K562 (cell line): Measurements from ENCODE around the gene RABGAP1L. TPM values are rescaled to one million over a fixed set of nuclear protein-coding genes. Genes with fewer than 3 reads are reported as not detected.

Experiments
- ATF1 ChIP-seq, 2 experiments: fragments of 450-650 bp in 1 of 2; IDR thresholded peaks; 2 replicates each; pipeline ENCODE4 v1.6.1; 2016; ENCODE audit warnings: missing compliant biosample characterization in 1 of 2, missing genetic modification characterization in 1 of 2
- CGGBP1 ChIP-seq: fragments of 250-450 bp; sonication (Bioruptor Pico); IDR thresholded peaks from 2 replicates; pipeline ENCODE4 v1.9.0; 2021; ENCODE audit warnings: mild to moderate bottlenecking
- GABPB2 ChIP-seq: fragments of 250-450 bp; sonication (Bioruptor Pico); conservative IDR thresholded peaks from 2 replicates; pipeline ENCODE4 v1.5.1; 2021; ENCODE audit warnings: mild to moderate bottlenecking
- HIVEP1 ChIP-seq: fragments of 250-450 bp; sonication (Bioruptor Pico); IDR thresholded peaks from 2 replicates; pipeline ENCODE4 v1.4.0; 2020; ENCODE audit warnings: mild to moderate bottlenecking
- MTF1 ChIP-seq: fragments of 250-450 bp; sonication (Bioruptor Pico); IDR thresholded peaks from 2 replicates; pipeline ENCODE4 v1.9.0; 2021; ENCODE audit warnings: moderate library complexity, mild to moderate bottlenecking, inconsistent platforms, borderline replicate concordance
- NR0B1 ChIP-seq: fragments of 450-650 bp; IDR thresholded peaks from one replicate; pipeline ENCODE4 v1.6.1; 2018; ENCODE audit warnings: mild to moderate bottlenecking, moderate library complexity; ENCODE audit not compliant: partially characterized antibody
- NR2C2 ChIP-seq, 2 experiments: fragments of 200-800 bp in 1 of 2; sonication (Bioruptor generic) in 1 of 2; sonication (generic) in 1 of 2; formaldehyde crosslinking in 1 of 2; IDR thresholded peaks; 2 replicates each; pipeline versions ENCODE4 v1.6.1 to v1.8.0; 2016 to 2022; ENCODE audit warnings: mild to moderate bottlenecking in 1 of 2, missing compliant biosample characterization in 1 of 2, missing genetic modification characterization in 1 of 2, missing genetic modification reagents in 1 of 2
- PHF8 ChIP-seq: fragments of 200-600 bp; sonication (generic); IDR thresholded peaks from 2 replicates; pipeline ENCODE4 v1.6.1; 2012; ENCODE audit warnings: mixed run types, mild to moderate bottlenecking, inconsistent platforms, low read length, moderate library complexity, borderline replicate concordance
- POLR3A ChIP-seq: IDR thresholded peaks from 2 replicates; pipeline ENCODE4 v1.6.1; 2011; ENCODE audit warnings: borderline replicate concordance, mild to moderate bottlenecking, moderate library complexity; ENCODE audit not compliant: insufficient read length, insufficient read depth; ENCODE audit errors: extremely low read depth
- RBM34 ChIP-seq: fragments of 200-400 bp; formaldehyde crosslinking; IDR thresholded peaks from 2 replicates; pipeline ENCODE4 v1.6.1; 2018; ENCODE audit warnings: low read length, borderline replicate concordance; ENCODE audit not compliant: insufficient read depth
- SIN3A ChIP-seq, 2 experiments: fragments of 150-350 bp in 1 of 2; IDR thresholded peaks; 2 replicates each; pipeline ENCODE4 v1.6.1; 2011 to 2016; ENCODE audit warnings: borderline replicate concordance in 2 of 2, low read depth in 2 of 2, low read length in 2 of 2, mild to moderate bottlenecking in 2 of 2, moderate library complexity in 2 of 2; ENCODE audit not compliant: control insufficient read depth in 1 of 2
- ZNF184 ChIP-seq: sonication (generic); formaldehyde crosslinking; IDR thresholded peaks from 2 replicates; pipeline ENCODE4 v1.5.0; 2020; ENCODE audit warnings: missing genetic modification reagents
- ZNF518B ChIP-seq: fragments of 250-450 bp; sonication (Bioruptor Pico); IDR thresholded peaks from 2 replicates; pipeline ENCODE4 v1.5.0; 2021; ENCODE audit warnings: mild to moderate bottlenecking, moderate library complexity
- ZNF668 ChIP-seq: fragments of 250-450 bp; sonication (Bioruptor Pico); IDR thresholded peaks from 2 replicates; pipeline ENCODE4 v1.8.0; 2022; ENCODE audit warnings: mild to moderate bottlenecking, inconsistent platforms
- ZNF75A ChIP-seq: fragments of 450-650 bp; formaldehyde crosslinking; IDR thresholded peaks from 2 replicates; pipeline ENCODE4 v1.4.0; 2020; ENCODE audit warnings: mild to moderate bottlenecking
- polyA plus RNA-seq, 8 experiments: library from polyadenylated mRNA; depleted of rRNA in 4 of 8; stranded (reverse) in 5 of 8; unstranded in 3 of 8; fragments of >200 nt; fragmentation: Nextera tagmentation in 2 of 8; fragmentation: Illumina TruSeq in 1 of 8; extraction: Ambion mirVana in 2 of 8; extraction: Trizol in 1 of 8; gene quantifications; 2 replicates each; pipeline versions ENCODE4 v1.2.1 to v1.2.3, GENCODE V29; 2011 to 2014; ENCODE audit warnings: inconsistent platforms in 1 of 8, missing spikeins in 1 of 8
- total RNA-seq, 7 experiments: library from RNA; depleted of rRNA in 6 of 7; stranded (reverse); fragments of >200 nt in 6 of 7; fragmentation: Illumina TruSeq in 2 of 7; extraction: Trizol in 2 of 7; gene quantifications; 2 replicates each; pipeline versions ENCODE4 v1.2.1 to v1.2.3, GENCODE V29; 2011 to 2021; ENCODE audit warnings: low replicate concordance in 1 of 7
- TF ChIP-seq, protein P1 (sequence below): fragments of 450-650 bp; formaldehyde crosslinking; IDR thresholded peaks from 2 replicates; pipeline ENCODE4 v1.4.0; 2020; ENCODE audit warnings: mild to moderate bottlenecking, mixed read lengths
- TF ChIP-seq, protein P2 (sequence below): fragments of 450-650 bp; formaldehyde crosslinking; IDR thresholded peaks from 2 replicates; pipeline ENCODE4 v1.4.0; 2020; ENCODE audit warnings: mild to moderate bottlenecking, moderate library complexity

Gene RABGAP1L
- total and polyA plus RNA-seq, 9 of the 15 experiments (the other 6 are each of a cell fraction or from before 2014, with no cell fraction given) = 16.5 to 44.9 (median 26.7) TPM

- TF ChIP-seq, protein P1, sequence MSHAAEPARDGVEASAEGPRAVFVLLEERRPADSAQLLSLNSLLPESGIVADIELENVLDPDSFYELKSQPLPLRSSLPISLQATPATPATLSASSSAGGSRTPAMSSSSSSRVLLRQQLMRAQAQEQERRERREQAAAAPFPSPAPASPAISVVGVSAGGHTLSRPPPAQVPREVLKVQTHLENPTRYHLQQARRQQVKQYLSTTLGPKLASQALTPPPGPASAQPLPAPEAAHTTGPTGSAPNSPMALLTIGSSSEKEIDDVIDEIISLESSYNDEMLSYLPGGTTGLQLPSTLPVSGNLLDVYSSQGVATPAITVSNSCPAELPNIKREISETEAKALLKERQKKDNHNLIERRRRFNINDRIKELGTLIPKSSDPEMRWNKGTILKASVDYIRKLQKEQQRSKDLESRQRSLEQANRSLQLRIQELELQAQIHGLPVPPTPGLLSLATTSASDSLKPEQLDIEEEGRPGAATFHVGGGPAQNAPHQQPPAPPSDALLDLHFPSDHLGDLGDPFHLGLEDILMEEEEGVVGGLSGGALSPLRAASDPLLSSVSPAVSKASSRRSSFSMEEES = peak; percentile 86
- TF ChIP-seq SIN3A (IDR thresholded peaks at IDR 0.05; ENCODE audit: borderline replicate concordance in 2 of 2, control insufficient read depth in 1 of 2, low read depth in 2 of 2, low read length in 2 of 2) (peak in 1 of 2 experiments; percentile 85; a peak in 2 of 4 replicates), ZNF668 (CRISPR knock-in tag) (no peak), POLR3A (no peak), HIVEP1 (no peak), MTF1 (CRISPR knock-in tag) (no peak), RBM34 (no peak), ZNF75A (0 out of 2 replicates have a peak, but pooled peaks have one; percentile 44), ATF1 (CRISPR knock-in tag; IDR thresholded peaks at IDR 0.05) (peak; percentile 89; the same call in 1 of the 2 replicates), ATF1 (tag; IDR thresholded peaks at IDR 0.05) (peak; percentile 100), NR2C2 (CRISPR knock-in tag; IDR thresholded peaks at IDR 0.05) (peak; percentile 67), NR2C2 (tag; IDR thresholded peaks at IDR 0.05) (peak; percentile 96), CGGBP1 (CRISPR knock-in tag) (peak; percentile 90), ZNF184 (CRISPR knock-in tag) (no peak), ZNF518B (no peak; the same call in 1 of the 2 replicates), PHF8 (peak; percentile 96), NR0B1 (no peak), GABPB2 (CRISPR knock-in tag) (no peak)
- TF ChIP-seq, protein P2, sequence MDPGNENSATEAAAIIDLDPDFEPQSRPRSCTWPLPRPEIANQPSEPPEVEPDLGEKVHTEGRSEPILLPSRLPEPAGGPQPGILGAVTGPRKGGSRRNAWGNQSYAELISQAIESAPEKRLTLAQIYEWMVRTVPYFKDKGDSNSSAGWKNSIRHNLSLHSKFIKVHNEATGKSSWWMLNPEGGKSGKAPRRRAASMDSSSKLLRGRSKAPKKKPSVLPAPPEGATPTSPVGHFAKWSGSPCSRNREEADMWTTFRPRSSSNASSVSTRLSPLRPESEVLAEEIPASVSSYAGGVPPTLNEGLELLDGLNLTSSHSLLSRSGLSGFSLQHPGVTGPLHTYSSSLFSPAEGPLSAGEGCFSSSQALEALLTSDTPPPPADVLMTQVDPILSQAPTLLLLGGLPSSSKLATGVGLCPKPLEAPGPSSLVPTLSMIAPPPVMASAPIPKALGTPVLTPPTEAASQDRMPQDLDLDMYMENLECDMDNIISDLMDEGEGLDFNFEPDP (CRISPR knock-in tag) = peak; percentile 3; the same call in 1 of the 2 replicates
These were observed 840.1 kb downstream of the RABGAP1L start (continued) for GRCh38 chr1:174999216-174999935.
